ENCODE results near the gene PNMA6F.
"Not testable (repeated sequence)": the region's sequence is repeated elsewhere in the genome, so short reads cannot be mapped to it uniquely, and the experiment has no call there.

The PNMA6F gene

DNA sequence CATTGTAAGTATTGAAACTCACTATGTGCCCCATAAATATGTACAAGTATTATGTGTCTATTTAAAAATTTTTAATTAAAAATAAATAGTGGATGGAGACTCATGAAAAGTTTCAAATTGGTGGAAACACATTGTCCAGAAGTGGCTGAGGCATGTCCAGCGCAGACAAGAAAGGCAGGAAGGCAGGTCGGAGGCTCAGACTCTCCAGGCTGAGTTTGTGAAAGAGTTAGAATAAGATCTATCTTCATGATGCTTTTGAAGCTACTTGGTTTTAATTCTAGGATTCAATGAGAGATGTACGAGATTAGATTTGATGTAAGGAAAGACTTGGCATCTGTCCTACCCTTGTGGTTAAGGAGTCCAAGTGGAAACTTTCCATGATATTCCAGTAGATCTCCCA is 19.8 kb downstream of the PNMA6F start:
- no peak overlapping the region for H3K27ac Mint-ChIP-seq
- H3K4me1 Mint-ChIP-seq, result peaks cover 3% of the 10 kb centered on the region
- no peak for DNase-seq
- H3K36me3 Mint-ChIP-seq (ENCODE audit: low read depth), result no peaks in the 10 kb centered on the region
- no peaks in the 10 kb centered on the region for H3K9me3 Mint-ChIP-seq
- H3K27me3 Mint-ChIP-seq, result peaks cover 21% of the 10 kb centered on the region
- ATAC-seq, result no peak
- H3K4me3 Mint-ChIP-seq, result no peak overlapping the region

DNA sequence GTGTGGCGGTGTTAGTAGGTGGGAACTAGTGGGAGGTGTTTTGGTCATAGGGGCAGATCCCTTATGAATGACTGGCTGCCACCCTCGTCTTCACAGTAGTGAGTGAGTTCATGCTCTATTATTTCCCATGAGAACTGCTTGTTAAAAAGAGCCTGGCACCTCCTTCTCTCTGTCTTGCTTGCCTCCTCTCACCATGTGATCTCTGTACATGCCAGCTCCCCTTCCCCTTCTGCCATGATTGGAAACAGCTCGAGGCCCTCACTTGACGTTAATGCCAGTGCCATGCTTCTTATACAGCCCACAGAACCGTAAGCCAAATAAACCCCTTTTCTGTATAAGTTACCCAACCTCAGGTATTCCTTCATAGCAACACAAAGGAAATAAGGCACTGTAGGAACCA is 21.7 kb downstream of the PNMA6F start:
- Mint-ChIP-seq H3K27ac (no peak overlapping the region), H3K4me3 (no peak overlapping the region), H3K4me1 (peaks cover 3% of the 10 kb centered on the region), H3K27me3 (peaks cover 21% of the 10 kb centered on the region), H3K9me3 (no peaks in the 10 kb centered on the region), H3K36me3 (ENCODE audit: low read depth) (no peaks in the 10 kb centered on the region)
- no peak for DNase-seq
- ATAC-seq, result no peak

DNA sequence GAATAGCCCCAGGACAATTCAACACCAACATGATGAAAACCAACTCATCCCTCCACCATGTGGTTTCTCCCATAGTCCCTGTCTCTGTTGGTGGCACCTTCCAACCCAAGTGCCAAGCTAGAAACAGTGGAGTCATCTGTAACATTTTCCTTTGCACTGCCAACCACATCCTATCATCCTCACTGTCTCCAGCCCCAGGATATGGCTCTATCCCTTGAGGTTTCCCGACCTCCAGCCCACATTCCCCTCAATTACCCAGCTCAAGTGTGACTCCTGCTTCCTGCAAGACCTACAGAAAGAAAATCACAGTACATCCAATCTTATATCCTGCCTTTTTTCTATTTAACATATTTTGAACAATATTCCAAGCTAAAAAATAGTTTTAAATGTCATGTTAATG is 24.2 kb downstream of the PNMA6F start:
- Mint-ChIP-seq H3K9me3 (no peaks in the 10 kb centered on the region), H3K27me3 (peaks cover 7% of the 10 kb centered on the region), H3K36me3 (ENCODE audit: low read depth) (no peaks in the 10 kb centered on the region), H3K4me3 (no peak overlapping the region), H3K4me1 (peaks cover 7% of the 10 kb centered on the region), H3K27ac (no peak overlapping the region)
- ATAC-seq, result no peak
- no peak for DNase-seq

DNA sequence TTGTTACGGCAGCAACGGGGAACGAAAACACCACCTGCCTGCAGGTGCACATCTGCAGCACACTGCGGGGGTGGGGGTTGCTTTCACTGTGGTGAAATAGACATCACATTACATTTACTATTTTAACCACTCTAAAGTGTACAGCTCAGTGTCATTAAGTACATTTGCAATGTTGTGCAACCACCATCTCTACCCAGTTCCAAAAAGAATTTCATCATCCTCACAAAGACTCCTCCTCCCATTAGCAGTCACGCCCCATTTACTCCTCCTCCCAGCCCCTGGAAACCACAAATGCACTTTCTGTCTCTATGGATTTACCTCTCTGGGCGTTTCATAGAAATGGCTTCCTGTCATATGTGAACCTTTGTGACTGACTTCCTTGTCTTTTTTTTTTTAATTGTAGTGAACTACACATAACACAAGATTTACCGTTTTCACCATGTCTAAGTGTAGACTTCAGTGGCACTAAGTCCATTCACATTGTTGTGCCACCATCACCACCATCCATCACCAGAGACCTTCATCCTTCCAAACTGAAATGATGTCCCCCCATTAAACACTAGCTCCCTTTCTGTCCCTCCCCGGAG is 28.0 kb downstream of the PNMA6F start:
- not testable (repeated sequence) for H3K27ac Mint-ChIP-seq; H3K4me1 Mint-ChIP-seq; H3K36me3 Mint-ChIP-seq (ENCODE audit: low read depth); DNase-seq; H3K27me3 Mint-ChIP-seq; H3K9me3 Mint-ChIP-seq; ATAC-seq; H3K4me3 Mint-ChIP-seq

DNA sequence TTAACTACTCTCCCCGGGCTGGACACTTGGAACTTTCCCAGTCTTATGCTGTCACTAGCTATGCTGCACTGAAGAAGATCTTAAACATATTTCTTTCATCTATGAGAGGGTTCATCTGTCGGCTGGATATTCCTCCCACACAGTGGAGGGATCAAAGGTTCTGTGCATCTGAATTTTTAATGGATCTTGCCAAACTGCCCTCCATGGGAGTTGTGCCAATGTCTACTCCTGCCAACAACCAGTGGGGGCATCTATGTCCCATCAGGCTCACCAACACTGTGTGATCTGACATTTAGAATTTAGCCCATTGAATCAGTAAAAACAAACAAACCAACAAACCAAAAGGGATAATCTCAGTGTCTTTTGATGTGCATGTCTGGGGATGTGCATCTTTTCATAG is 32.8 kb downstream of the PNMA6F start:
- H3K27ac Mint-ChIP-seq; H3K4me3 Mint-ChIP-seq; H3K27me3 Mint-ChIP-seq; H3K36me3 Mint-ChIP-seq (ENCODE audit: low read depth); ATAC-seq; H3K9me3 Mint-ChIP-seq; DNase-seq; H3K4me1 Mint-ChIP-seq: not testable (repeated sequence)

DNA sequence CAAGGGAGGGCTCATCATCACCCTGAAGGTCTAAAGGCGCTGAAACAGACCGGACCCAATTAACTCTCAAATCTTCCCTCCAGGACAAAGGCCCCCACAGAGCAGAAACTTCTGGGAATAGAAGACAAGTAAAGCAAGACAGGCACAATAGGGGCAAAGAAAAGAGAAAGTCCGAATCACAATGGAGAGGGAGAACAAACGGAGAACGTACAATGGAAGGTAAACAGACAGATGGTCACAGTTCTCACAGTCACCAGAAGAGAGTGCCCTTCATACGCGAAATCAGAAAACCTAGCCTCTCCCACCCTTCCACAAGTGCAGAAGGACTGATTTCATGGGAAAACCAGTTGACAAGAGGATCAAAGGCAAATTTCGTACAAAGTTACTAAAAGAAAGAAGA is 35.9 kb downstream of the PNMA6F start:
- H3K36me3 Mint-ChIP-seq (ENCODE audit: low read depth); H3K9me3 Mint-ChIP-seq; H3K4me3 Mint-ChIP-seq; H3K27me3 Mint-ChIP-seq; DNase-seq; H3K27ac Mint-ChIP-seq; ATAC-seq; H3K4me1 Mint-ChIP-seq: not testable (repeated sequence)

DNA sequence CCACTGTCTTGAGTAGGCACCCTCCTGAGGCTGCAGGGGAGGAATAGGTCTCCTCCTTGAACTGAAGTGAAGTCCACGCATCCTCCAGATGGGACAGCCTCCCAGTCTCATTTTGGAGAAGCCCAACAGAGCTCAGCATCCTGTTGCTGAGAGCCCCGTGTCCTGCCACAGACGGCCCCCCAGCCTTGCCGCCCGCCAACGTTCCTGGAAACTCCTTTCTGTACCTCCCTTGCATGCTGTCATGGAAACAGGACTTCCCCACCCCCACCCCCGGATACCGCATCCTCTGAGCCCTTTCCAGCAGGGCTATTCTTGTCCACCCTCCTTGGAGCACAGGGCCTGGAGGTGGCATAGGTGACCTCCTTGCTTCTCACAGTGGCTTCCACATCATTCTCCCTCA is 37.6 kb downstream of the PNMA6F start:
- not testable (repeated sequence) for H3K27ac Mint-ChIP-seq; H3K36me3 Mint-ChIP-seq (ENCODE audit: low read depth); H3K9me3 Mint-ChIP-seq; H3K4me1 Mint-ChIP-seq; DNase-seq; H3K4me3 Mint-ChIP-seq; ATAC-seq; H3K27me3 Mint-ChIP-seq

DNA sequence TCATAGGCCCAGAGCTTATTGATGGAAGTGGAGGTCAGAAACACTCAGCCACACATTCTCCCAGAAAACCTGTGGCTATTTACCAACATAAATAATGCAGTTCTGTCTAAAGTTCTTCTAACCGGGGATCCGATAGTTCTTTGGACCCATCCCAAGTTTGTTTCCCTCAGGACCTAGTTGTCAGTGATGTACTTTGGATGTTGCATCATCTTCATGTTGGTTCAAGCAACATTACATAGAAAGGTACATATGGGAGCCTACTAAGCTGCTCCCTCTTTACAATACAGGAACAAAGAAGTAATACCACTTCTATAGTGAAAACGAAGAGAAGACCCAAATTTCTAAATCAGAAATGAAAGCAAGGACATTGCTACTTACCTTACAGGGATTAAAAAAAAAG is 39.8 kb downstream of the PNMA6F start:
- not testable (repeated sequence) for H3K9me3 Mint-ChIP-seq; H3K36me3 Mint-ChIP-seq (ENCODE audit: low read depth); H3K27ac Mint-ChIP-seq; DNase-seq; H3K4me3 Mint-ChIP-seq; ATAC-seq; H3K27me3 Mint-ChIP-seq; H3K4me1 Mint-ChIP-seq

DNA sequence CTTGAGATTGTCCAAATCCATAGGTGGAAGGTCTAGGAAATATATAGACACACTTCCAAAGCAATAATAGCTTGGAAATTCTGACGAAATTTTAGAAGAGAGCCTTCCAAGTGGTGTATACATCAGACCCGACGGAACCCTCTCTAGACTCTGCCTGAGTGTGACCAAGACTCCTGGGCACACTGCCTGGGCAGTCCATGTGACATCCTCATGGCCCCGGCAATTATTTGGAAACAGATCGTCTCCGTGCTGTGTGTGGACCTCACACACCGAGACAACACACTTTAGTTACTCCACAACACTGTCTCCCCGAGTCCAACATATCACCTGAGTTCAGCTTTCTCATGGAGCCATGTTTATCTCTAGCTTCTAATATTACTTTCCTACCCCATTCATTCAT is 42.3 kb downstream of the PNMA6F start:
- not testable (repeated sequence) for H3K27ac Mint-ChIP-seq; H3K36me3 Mint-ChIP-seq (ENCODE audit: low read depth); H3K27me3 Mint-ChIP-seq; H3K9me3 Mint-ChIP-seq; ATAC-seq; DNase-seq; H3K4me1 Mint-ChIP-seq; H3K4me3 Mint-ChIP-seq

DNA sequence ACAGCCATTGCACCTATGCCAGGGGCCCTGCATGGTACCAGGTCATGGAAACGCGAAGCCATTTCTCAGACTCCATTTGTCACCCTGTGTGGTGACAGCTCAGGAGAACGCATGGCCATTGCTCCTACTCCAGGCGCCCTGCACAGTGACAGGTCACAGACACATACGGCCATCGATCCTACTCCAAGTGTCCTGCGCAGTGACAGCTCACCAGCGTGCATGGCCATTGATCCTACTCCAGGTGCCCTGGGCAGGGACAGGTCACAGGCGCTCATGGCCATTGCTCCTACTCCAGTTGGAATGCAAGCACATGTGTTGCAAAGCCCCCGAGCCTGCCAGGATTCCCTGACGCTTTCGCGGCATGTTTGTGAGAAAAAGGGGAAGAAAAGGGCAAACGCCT is 45.5 kb downstream of the PNMA6F start:
- not testable (repeated sequence) for H3K4me1 Mint-ChIP-seq; DNase-seq; H3K36me3 Mint-ChIP-seq (ENCODE audit: low read depth); H3K27me3 Mint-ChIP-seq; H3K4me3 Mint-ChIP-seq; ATAC-seq; H3K9me3 Mint-ChIP-seq; H3K27ac Mint-ChIP-seq

DNA sequence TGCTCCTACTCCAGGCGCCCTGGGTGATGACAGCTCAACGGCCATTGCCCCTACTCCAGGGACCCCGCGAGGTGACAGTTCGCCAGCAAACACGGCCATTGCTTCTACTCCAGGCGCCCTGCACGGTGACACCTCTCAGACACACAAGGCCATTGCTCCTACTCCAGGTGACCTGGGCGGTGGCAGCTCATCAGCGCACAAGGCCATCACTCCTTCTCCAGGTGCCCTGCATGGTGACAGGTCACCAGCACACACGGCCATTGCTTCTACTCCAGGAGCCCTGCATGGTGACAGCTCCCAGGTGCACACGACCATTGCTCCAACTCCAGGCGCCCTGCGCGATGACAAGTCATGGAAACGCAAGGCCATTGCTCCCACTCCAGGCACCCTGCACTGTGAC is 46.1 kb downstream of the PNMA6F start:
- H3K36me3 Mint-ChIP-seq (ENCODE audit: low read depth); H3K4me1 Mint-ChIP-seq; H3K4me3 Mint-ChIP-seq; H3K27ac Mint-ChIP-seq; ATAC-seq; DNase-seq; H3K27me3 Mint-ChIP-seq; H3K9me3 Mint-ChIP-seq: not testable (repeated sequence)

DNA sequence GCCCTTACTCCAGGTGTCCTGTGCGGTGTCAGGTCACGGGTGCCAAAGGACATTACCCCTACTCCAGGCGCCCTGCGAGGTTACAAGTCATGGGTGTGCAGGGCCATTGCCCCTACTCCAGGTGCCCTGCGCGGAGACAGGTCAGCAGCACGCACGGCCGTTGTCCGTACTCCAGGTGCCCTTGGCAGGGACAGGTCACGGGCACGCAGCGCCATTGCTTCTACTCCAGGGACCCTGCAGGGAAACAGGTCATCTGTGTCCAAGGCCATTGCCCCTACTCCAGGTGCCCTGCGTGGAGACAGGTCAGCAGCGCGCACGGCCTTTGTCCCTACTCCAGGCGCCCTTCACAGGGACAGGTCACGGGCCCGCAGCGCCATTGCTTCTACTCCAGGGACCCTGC is 49.0 kb downstream of the PNMA6F start:
- not testable (repeated sequence) for H3K27ac Mint-ChIP-seq; H3K4me3 Mint-ChIP-seq; DNase-seq; H3K36me3 Mint-ChIP-seq (ENCODE audit: low read depth); H3K4me1 Mint-ChIP-seq; ATAC-seq; H3K9me3 Mint-ChIP-seq; H3K27me3 Mint-ChIP-seq

DNA sequence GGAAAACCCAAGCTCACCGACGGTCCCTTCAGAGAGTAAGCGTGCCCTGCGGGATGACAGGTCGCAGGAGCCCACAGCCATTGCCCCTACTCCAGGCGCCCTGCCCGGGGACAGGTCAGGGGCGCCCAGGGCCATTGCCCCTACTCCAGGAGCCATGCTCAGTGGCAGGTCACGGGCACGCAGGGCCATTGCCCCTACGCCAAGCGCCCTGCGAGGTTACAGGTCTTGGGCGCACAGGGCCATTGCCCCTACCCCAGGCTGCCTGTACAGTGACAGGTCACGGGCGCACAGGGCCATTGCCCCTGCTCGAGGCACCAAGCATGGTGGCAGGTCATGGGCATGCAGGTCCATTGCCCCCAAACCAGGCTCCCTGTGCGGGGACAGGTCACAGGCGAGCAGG is 49.5 kb downstream of the PNMA6F start:
- not testable (repeated sequence) for ATAC-seq; H3K4me1 Mint-ChIP-seq; H3K9me3 Mint-ChIP-seq; H3K36me3 Mint-ChIP-seq (ENCODE audit: low read depth); H3K27ac Mint-ChIP-seq; H3K27me3 Mint-ChIP-seq; DNase-seq; H3K4me3 Mint-ChIP-seq

All from activated naive CD8-positive, alpha-beta T cell treated with anti-CD3 and anti-CD28 coated beads, Interleukin-2, amount 50 U/mL, for 24 hours (primary cell).